ENCODE results near the gene SF3B4. TPM values are rescaled to one million over a fixed set of nuclear protein-coding genes. Genes with fewer than 3 reads are reported as not detected.
"Not testable (repeated sequence)": the region's sequence is repeated elsewhere in the genome, so short reads cannot be mapped to it uniquely, and the experiment has no call there.

SF3B4 gene, protein sequence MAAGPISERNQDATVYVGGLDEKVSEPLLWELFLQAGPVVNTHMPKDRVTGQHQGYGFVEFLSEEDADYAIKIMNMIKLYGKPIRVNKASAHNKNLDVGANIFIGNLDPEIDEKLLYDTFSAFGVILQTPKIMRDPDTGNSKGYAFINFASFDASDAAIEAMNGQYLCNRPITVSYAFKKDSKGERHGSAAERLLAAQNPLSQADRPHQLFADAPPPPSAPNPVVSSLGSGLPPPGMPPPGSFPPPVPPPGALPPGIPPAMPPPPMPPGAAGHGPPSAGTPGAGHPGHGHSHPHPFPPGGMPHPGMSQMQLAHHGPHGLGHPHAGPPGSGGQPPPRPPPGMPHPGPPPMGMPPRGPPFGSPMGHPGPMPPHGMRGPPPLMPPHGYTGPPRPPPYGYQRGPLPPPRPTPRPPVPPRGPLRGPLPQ
- total RNA-seq: 109 and 113 TPM in 2 replicates

DNA sequence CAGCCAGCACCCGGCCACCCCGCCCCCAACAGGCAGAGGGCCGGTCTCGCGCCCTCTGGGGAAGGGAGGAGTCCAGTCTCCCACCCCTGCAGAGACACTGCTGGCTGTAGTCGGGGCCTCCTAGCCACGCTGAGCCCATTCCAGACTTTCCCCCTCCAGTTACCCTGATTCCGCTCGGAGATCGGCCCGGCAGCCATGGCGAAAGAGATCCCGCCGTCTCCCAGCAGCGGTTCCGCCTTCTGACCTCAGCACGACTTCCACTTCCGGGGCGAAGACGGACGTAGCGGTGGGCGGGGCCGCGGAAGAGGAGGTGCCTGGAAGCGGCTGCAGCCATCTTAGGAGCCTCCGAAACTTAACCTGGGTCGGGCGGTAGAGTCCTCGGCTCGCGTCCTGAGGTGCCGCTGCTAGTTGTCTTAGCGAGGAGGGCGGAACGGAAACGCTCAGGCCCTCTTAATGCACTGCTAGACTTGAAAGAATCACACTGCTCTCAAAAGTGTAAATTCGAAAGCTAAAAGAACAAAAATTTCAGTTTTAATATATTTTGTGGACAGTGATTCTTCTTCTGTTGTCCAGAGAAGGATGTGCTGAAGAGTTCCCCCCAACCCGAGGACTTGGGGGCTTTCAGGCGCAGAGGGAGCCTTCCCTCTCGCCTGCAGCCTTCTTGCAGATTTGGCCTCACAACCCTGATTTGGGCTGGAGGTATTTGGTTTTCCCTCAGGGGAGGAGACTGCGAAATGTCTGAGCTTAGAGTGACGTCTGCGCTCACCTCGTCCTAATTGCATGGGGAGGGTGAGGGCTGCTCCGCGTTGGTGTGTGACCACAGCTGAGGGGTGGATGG lies at the start of gene SF3B4:
Gene SF3B4, minus strand, starts transcription at position 241 of the 838 bp plus-strand sequence. Its CDS starts 44 bp downstream, at position 197.
- peaks cover 41% of the 10 kb centered on the region for H3K4me1 Mint-ChIP-seq (ENCODE audit: low read depth)
- H3K9me3 Mint-ChIP-seq: no peaks in the 10 kb centered on the region
- H3K36me3 Mint-ChIP-seq (ENCODE audit: low read depth): peaks cover 46% of the 10 kb centered on the region
- peak within 1 kb of the TSS; percentile 100 for H3K4me3 Mint-ChIP-seq (ENCODE audit: low read depth)
- peak within 1 kb of the TSS; percentile 95 for H3K27ac Mint-ChIP-seq
- peak; percentile 95 for DNase-seq (ENCODE audit: low spot score)
- no peaks in the 10 kb centered on the region for H3K27me3 Mint-ChIP-seq (ENCODE audit: low read depth)
- intact Hi-C loops (cut with micrococcal nuclease): loop anchor here (1.0 to 5.0 kb wide), 3 partner anchors 12 to 85 kb away; partner anchors contain the start of genes BOLA1 and OTUD7B

DNA sequence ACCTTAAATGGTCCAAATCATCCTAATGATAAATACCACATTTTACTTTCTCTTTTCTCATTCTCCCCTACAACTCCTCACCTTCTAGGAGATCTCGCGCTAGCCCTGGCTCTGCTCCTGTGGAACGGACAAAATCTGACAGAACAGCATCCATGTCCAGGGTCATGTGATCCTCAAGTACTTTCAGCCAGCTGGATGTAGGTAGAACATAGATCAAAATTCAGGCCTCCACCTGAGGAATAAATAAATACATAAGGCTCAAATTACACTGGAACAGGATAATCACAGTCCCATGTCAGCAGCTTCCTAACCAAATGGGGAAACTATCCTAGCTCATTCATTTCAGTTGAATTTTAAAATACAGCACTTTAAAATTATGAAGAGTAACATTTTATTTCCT lies 49.7 kb upstream of the SF3B4 start:
- Mint-ChIP-seq H3K9me3 (no peaks in the 10 kb centered on the region), H3K27ac (no peak overlapping the region), H3K4me3 (ENCODE audit: low read depth) (no peak overlapping the region), H3K27me3 (ENCODE audit: low read depth) (no peaks in the 10 kb centered on the region), H3K36me3 (ENCODE audit: low read depth) (peaks cover 41% of the 10 kb centered on the region), H3K4me1 (ENCODE audit: low read depth) (peaks cover 27% of the 10 kb centered on the region)
- no peak for DNase-seq (ENCODE audit: low spot score)
- intact Hi-C loops (cut with micrococcal nuclease): no loop called here

DNA sequence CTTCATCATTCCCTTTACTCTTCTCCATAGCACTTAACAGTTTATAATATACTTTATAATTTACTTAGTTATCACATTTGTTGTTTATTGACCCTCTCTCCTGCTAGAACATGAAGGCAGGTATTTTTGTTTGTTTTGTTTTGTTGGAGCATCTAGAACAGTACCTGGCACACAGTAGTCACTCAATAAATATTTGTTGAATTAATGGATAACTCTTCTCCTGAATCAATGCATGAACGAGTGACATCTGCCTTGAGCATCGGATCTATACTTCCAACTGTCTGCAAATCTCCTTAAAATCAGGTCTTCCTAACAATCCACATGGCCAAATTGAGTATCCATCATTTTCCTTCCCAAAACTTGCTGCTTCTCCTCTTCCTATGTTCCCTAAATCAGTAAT lies 44.9 kb upstream of the SF3B4 start:
- Mint-ChIP-seq H3K4me1 (ENCODE audit: low read depth) (peaks cover 2% of the 10 kb centered on the region), H3K27me3 (ENCODE audit: low read depth) (no peaks in the 10 kb centered on the region), H3K4me3 (ENCODE audit: low read depth) (no peak overlapping the region), H3K36me3 (ENCODE audit: low read depth) (peaks cover 55% of the 10 kb centered on the region), H3K27ac (no peak overlapping the region), H3K9me3 (no peaks in the 10 kb centered on the region)
- intact Hi-C loops (cut with micrococcal nuclease): no loop called here
- DNase-seq (ENCODE audit: low spot score): no peak

DNA sequence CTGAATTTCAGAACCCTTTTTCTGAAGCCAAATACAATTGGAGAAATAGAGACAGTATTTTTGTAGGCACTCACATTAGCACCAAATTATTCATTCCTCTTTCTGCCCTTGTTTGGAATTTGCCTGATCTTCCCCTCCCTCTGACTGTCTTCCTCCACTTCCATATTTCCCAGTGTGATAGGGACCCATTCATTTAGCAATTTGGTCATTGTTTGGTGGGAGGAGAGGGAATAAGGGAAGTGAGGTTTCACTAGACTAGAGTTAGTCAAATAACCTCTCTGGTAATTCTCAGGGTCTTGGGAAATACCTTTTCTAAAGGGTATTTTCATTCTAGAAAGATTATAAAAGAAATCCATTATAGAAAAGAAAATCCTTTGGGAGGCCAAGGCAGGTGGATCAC lies 40.0 kb upstream of the SF3B4 start:
- Mint-ChIP-seq H3K9me3 (no peaks in the 10 kb centered on the region), H3K4me1 (ENCODE audit: low read depth) (peaks cover 8% of the 10 kb centered on the region), H3K4me3 (ENCODE audit: low read depth) (no peak overlapping the region), H3K36me3 (ENCODE audit: low read depth) (peaks cover 54% of the 10 kb centered on the region), H3K27ac (no peak overlapping the region), H3K27me3 (ENCODE audit: low read depth) (no peaks in the 10 kb centered on the region)
- intact Hi-C loops (cut with micrococcal nuclease): no loop called here
- DNase-seq (ENCODE audit: low spot score): no peak

DNA sequence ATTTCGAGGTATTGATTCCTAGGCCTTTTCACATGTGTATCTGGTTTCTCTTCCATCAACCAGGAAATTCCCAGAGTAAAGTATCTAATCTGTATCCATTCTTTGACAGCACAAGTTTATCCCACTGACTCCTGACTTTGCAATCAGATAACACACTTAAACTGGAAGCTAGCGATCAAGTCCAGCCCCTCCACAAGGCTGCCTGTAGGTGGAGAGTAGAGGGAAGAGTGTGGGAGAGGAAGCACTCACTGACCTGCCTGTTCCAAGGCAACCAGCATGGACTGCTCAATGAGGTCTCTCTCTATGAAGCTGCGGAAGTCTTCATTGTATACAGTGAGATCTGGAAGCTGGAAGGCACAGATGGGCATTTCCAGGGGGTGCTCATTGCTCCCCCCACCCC lies 39.4 kb upstream of the SF3B4 start:
- Mint-ChIP-seq H3K4me3 (ENCODE audit: low read depth) (no peak overlapping the region), H3K36me3 (ENCODE audit: low read depth) (peaks cover 47% of the 10 kb centered on the region)

DNA sequence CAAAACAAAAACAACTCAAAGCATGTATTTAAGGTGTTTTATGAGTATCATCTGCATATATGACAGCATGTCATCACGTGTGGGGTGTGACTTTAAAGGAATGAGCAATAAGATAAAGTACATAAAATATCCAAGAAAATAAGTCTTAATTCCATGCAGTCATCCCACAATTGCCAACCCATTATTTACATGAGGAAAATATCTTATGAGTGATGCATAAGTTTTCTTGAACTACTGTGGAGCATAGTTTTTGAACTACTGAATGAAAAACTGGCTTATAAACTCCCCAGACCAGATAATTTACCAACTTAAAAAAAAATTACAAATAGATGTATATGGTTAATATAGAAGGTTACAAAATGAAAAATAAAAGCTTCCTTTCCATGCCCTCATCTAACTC lies 38.8 kb upstream of the SF3B4 start:
- DNase-seq (ENCODE audit: low spot score): no peak
- Mint-ChIP-seq H3K36me3 (ENCODE audit: low read depth) (peaks cover 45% of the 10 kb centered on the region), H3K4me3 (ENCODE audit: low read depth) (no peak overlapping the region), H3K27ac (no peak overlapping the region), H3K4me1 (ENCODE audit: low read depth) (peaks cover 19% of the 10 kb centered on the region), H3K9me3 (no peaks in the 10 kb centered on the region), H3K27me3 (ENCODE audit: low read depth) (no peaks in the 10 kb centered on the region)
- intact Hi-C loops (cut with micrococcal nuclease): no loop called here

More for the DNA sequence above, 39.4 kb upstream of the SF3B4 start:
- Mint-ChIP-seq H3K27me3 (ENCODE audit: low read depth) (no peaks in the 10 kb centered on the region), H3K4me1 (ENCODE audit: low read depth) (peaks cover 14% of the 10 kb centered on the region), H3K9me3 (no peaks in the 10 kb centered on the region), H3K27ac (no peak overlapping the region)
- no peak for DNase-seq (ENCODE audit: low spot score)
- intact Hi-C loops (cut with micrococcal nuclease): no loop called here

DNA sequence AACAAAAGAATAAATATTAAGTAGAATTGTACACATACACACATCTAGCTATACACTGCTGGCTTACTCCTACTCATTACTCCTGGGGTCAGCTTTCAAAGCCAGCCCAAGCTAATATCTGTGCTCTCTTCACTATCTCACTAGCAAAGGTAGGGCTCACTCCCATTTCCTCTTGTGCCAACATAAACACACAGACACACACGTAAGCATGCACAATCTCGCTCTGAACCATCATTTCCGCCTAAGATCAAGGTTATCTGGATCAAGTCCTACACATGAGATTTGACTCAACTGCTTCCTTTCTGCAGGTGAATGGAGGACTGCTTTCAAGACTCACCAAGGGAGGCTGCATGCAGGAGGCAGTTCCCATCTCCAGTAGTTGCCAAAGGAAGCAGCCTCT lies 37.8 kb upstream of the SF3B4 start:
- no peak for DNase-seq (ENCODE audit: low spot score)
- no peaks in the 10 kb centered on the region for H3K27me3 Mint-ChIP-seq (ENCODE audit: low read depth)
- peaks cover 19% of the 10 kb centered on the region for H3K4me1 Mint-ChIP-seq (ENCODE audit: low read depth)
- peak overlapping the region; percentile 40 for H3K27ac Mint-ChIP-seq
- no peak overlapping the region for H3K4me3 Mint-ChIP-seq (ENCODE audit: low read depth)
- intact Hi-C loops (cut with micrococcal nuclease): no loop called here
- H3K9me3 Mint-ChIP-seq: no peaks in the 10 kb centered on the region
- H3K36me3 Mint-ChIP-seq (ENCODE audit: low read depth): peaks cover 45% of the 10 kb centered on the region

DNA sequence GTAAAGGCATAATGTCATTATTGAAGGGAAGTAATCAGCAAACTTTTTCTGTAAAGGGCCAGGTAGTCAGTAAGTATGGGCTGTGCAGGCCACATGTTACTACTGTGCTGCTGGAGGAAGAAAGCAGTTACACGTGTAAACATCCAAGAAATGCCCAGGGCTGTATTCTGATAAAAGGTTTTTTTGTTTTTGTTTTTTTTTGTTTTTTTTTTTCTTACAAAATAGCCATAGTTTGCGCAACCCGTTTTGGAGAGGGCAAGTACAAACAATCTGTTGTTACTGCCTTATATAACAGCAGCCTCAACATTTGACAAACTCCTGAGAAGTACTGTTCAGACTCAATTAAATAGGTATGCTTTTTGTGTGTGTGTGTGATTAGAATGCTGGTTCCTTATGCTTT lies 35.8 kb upstream of the SF3B4 start:
- intact Hi-C loops (cut with micrococcal nuclease): loop anchor here (5.0 kb wide), 2 partner anchors 204 to 224 kb away; no protein-coding TSS in a partner anchor
- H3K9me3 Mint-ChIP-seq: no peaks in the 10 kb centered on the region
- H3K4me1 Mint-ChIP-seq (ENCODE audit: low read depth): peaks cover 19% of the 10 kb centered on the region
- no peak for DNase-seq (ENCODE audit: low spot score)
- H3K27ac Mint-ChIP-seq: no peak overlapping the region
- H3K27me3 Mint-ChIP-seq (ENCODE audit: low read depth): no peaks in the 10 kb centered on the region
- H3K4me3 Mint-ChIP-seq (ENCODE audit: low read depth): no peak overlapping the region
- peaks cover 55% of the 10 kb centered on the region for H3K36me3 Mint-ChIP-seq (ENCODE audit: low read depth)

DNA sequence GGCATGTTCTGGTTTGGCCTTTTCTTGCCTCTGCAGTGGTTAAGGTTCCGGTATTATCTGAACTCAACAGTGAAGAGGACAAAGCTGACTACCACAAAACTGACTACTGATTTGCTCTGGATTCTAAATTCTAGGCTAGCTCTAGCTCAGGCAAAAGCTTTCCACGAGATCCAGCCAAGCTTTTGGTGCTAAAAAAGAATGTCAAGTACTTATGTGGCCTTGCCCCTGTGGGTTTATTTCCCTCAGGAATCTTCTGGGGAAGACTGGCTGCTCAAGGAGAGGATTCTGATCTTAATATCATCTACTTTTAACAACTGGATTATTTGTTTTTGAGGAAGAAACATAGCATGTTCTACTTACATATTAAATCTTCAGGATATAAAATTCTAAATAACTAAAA lies 35.1 kb upstream of the SF3B4 start:
- Mint-ChIP-seq H3K27ac (no peak overlapping the region), H3K4me3 (ENCODE audit: low read depth) (no peak overlapping the region), H3K9me3 (no peaks in the 10 kb centered on the region), H3K27me3 (ENCODE audit: low read depth) (no peaks in the 10 kb centered on the region), H3K36me3 (ENCODE audit: low read depth) (peaks cover 57% of the 10 kb centered on the region), H3K4me1 (ENCODE audit: low read depth) (peaks cover 19% of the 10 kb centered on the region)
- no peak for DNase-seq (ENCODE audit: low spot score)
- intact Hi-C loops (cut with micrococcal nuclease): loop anchor here (1.0 to 5.0 kb wide), 3 partner anchors 88 to 225 kb away; no protein-coding TSS in a partner anchor

DNA sequence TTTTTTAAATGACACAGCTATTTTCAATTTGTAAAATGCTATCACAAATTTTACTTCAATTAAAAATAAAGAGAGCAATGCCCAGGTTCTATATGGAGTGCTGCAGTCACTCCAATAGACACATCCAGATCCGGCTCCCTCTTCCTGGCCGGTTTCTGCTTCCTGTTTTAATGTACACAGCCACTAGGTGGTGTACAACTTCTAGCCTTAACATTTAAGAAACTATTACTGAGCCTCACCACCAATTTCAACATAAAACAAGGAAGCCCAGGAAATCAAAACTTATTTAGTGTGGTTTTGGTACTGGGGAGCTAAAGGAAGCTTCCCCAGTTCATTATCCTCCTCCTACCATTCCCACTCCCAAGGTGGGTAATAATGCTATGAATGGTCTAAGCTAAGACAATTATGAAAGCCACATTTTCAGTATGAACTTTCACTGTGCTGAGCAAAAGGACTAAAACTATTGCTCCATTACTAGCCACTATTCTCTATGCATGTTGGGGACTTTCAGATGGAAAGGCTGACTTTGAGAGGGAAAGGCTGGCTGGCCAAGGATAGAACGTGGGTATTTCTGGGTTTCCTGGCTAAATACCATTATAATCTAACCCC lies 34.5 kb upstream of the SF3B4 start:
- Mint-ChIP-seq H3K27ac (no peak overlapping the region), H3K4me3 (ENCODE audit: low read depth) (no peak overlapping the region), H3K36me3 (ENCODE audit: low read depth) (peaks cover 56% of the 10 kb centered on the region)

DNA sequence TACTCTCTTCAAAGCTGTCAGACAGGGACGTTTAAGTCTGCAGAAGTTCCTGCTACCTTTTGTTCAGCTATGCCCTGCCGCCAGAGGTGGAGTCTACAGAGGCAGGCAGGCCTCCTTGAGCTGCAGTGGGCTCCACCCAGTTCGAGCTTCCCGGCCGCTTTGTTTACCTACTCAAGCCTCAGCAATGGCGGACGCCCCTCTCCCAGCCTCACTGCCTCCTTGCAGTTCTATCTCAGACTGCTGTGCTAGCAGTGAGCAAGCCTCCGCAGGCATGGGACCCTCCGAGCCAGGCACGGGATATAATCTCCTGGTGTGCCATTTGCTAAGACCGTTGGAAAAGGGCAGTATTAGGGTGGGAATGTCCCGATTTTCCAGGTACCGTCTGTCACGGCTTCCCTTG lies 29.9 kb upstream of the SF3B4 start:
- H3K27me3 Mint-ChIP-seq (ENCODE audit: low read depth); H3K27ac Mint-ChIP-seq; H3K4me3 Mint-ChIP-seq (ENCODE audit: low read depth); H3K9me3 Mint-ChIP-seq; DNase-seq (ENCODE audit: low spot score); intact Hi-C loops (cut with micrococcal nuclease): not testable (repeated sequence)
- Mint-ChIP-seq H3K4me1 (ENCODE audit: low read depth) (peaks cover 10% of the 10 kb centered on the region), H3K36me3 (ENCODE audit: low read depth) (peaks cover 70% of the 10 kb centered on the region)

More for the DNA sequence above, 34.5 kb upstream of the SF3B4 start:
- peaks cover 19% of the 10 kb centered on the region for H3K4me1 Mint-ChIP-seq (ENCODE audit: low read depth)
- intact Hi-C loops (cut with micrococcal nuclease): loop anchor here (1.0 to 5.0 kb wide), 3 partner anchors 88 to 225 kb away; no protein-coding TSS in a partner anchor
- H3K27me3 Mint-ChIP-seq (ENCODE audit: low read depth): no peaks in the 10 kb centered on the region
- DNase-seq (ENCODE audit: low spot score): peak; percentile 30
- H3K9me3 Mint-ChIP-seq: no peaks in the 10 kb centered on the region

DNA sequence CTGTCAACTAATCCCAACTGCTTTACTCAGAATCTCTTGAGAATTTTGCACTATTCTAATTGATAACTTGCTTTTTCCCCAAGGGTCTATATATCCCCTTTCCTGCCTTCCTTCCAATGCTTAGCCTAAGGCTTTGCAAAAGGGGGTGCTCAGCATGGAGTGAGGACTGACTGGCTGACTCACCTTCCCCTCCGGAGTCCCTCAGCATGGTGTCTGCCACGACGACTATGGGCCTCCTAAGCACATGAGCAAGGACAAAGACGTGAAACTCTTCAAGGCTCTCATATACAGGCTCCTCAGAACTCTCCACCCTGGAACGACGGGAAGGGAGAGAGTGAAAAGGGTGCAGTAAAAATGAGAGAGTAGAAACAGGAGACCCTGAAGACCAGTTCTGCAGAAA lies 22.3 kb upstream of the SF3B4 start:
- no peaks in the 10 kb centered on the region for H3K27me3 Mint-ChIP-seq (ENCODE audit: low read depth)
- DNase-seq (ENCODE audit: low spot score): no peak
- no peaks in the 10 kb centered on the region for H3K4me1 Mint-ChIP-seq (ENCODE audit: low read depth)
- H3K27ac Mint-ChIP-seq: no peak overlapping the region
- H3K9me3 Mint-ChIP-seq: no peaks in the 10 kb centered on the region
- H3K36me3 Mint-ChIP-seq (ENCODE audit: low read depth): peaks cover 57% of the 10 kb centered on the region
- intact Hi-C loops (cut with micrococcal nuclease): no loop called here
- no peak overlapping the region for H3K4me3 Mint-ChIP-seq (ENCODE audit: low read depth)

Data from activated T-helper 2 cell treated with anti-CD3 and anti-CD28 coated beads, Interferon-gamma antibody, Interleukin-2, Interleukin-4, amounts not matched to agents 10 μg/mL and 5 μg/mL and 100 μg/mL, durations not matched to agents 14 hours and 24 hours and 36 hours (primary cell).